ENCODE measurements around the gene ADAMTS6. TPM values are rescaled to one million over a fixed set of nuclear protein-coding genes. Genes with fewer than 3 reads are reported as not detected.

ADAMTS6 gene
- total RNA-seq, 1 donor from 2014 or later, result 1.3 TPM

- DNase-seq (ENCODE audit: low spot score), result no peak
These were observed 331.0 kb downstream of the ADAMTS6 start for GRCh38 chr5:65150599-65151304.

DNA sequence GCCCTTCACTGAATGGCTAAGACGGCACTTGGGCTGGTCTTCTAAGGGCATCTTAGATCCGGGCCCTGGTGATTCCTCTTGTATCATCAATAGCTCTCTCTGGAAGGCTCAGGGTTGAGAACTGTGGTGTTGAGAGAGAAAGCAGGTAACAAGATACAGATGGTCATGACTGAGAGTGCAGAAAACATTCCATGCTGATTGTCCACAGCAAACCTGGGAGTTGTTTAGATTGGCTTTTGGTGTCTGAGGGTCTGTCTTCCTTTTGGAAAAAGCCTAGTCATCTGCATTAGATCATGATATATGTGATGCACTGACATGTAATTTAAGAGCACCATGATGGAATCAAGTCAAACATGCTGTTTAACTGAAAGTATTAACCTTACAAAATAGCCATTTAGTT, 331.9 kb downstream of the ADAMTS6 start:
- no peak for DNase-seq (ENCODE audit: low spot score)

DNA sequence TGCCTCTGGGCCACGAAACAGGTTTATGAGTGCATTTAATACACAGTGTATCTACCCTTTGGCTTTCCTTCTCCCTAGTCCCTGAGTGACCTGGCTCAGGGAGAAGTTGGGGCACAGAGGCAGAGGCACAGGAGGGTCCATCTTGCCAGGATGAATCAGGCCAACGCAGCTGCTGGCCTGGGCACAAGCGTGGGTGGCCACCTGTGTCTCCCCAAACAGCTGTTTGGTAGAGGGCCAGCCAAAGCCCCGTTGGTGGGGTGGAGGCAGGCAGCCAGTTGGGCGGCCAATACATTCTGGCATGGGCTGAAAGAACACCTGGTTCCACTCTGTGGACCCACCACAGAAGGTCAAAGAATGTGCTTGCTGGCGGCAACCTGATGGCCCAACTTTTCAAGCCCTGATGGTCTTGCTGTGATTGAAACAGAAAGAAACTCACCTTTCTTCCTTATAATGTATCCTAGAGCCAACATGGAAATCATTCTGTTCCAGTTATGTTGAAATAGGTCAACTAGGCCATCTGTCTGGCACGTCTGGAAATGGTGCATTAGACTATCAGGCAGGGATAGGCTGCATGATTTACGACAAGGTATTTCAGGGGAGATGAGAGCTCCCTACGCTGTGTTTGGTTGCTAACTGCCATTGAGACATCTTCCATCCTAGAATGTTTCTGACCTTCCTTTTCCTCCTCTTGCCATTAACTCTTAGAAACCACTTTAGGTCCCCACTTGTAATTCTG, 337.4 kb downstream of the ADAMTS6 start:
- no peak for DNase-seq (ENCODE audit: low spot score)

- no peak for DNase-seq (ENCODE audit: low spot score)
These were observed 339.2 kb downstream of the ADAMTS6 start for GRCh38 chr5:65142511-65143011.

- DNase-seq (ENCODE audit: low spot score), result no peak
These were observed 339.7 kb downstream of the ADAMTS6 start for GRCh38 chr5:65142016-65142415.

GRCh38 chr5:65141493-65141892, 340.2 kb downstream of the ADAMTS6 start:
- DNase-seq (ENCODE audit: low spot score), result no peak

- DNase-seq (ENCODE audit: low spot score), result no peak
These were observed 344.1 kb downstream of the ADAMTS6 start for GRCh38 chr5:65137631-65138030.

DNA sequence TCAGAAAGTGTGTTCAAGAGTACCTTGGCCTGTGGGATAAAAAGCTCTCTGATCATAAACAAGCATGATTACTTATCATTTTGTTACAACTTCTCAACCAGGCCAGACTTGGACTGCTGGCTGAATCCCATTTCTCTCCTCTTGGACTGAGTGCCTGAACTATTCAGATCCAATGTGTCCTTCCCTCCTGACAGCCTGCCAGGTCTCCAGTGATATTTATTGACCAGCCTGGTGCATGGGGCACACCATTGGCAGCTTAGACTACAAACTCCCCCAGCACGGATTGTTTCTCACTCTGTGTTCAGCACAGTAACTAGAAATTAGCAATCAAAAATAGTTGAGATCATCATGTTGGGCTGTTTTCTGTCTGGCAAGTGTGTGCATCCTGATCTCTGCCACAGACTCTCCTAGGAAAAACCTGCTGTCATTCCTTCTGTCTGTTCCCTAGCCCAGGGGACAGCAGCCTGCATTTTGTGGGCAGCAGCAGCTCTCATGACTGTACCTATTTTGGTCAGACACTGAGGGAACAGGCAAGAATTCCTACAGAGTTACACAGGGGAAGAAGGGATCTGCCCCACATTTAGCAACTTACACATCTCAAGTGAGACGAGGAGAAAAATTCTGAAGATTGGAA, 348.1 kb downstream of the ADAMTS6 start:
- no peak for DNase-seq (ENCODE audit: low spot score)

GRCh38 chr5:65132386-65132785, 349.3 kb downstream of the ADAMTS6 start:
- DNase-seq (ENCODE audit: low spot score), result no peak

DNA sequence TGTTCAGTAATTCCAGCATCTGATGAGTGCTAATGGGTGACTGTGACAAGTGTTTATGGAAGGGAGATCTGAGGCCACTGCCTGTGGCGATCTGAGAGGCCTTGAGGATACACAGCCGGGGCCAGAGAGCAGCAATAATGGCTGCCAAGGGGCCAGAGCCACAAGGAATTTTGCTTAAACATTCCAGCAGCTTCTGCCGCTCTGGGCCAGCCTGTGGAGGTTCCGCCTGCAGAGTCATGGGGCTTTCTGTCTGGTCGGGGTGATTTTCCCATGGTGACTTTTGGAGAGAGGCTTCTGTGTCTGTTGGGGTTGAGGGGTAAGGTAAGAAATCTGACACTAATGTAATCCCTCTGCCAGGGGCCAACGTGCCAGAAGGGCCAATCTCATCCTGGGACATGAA, 353.5 kb downstream of the ADAMTS6 start:
- no peak for DNase-seq (ENCODE audit: low spot score)

DNA sequence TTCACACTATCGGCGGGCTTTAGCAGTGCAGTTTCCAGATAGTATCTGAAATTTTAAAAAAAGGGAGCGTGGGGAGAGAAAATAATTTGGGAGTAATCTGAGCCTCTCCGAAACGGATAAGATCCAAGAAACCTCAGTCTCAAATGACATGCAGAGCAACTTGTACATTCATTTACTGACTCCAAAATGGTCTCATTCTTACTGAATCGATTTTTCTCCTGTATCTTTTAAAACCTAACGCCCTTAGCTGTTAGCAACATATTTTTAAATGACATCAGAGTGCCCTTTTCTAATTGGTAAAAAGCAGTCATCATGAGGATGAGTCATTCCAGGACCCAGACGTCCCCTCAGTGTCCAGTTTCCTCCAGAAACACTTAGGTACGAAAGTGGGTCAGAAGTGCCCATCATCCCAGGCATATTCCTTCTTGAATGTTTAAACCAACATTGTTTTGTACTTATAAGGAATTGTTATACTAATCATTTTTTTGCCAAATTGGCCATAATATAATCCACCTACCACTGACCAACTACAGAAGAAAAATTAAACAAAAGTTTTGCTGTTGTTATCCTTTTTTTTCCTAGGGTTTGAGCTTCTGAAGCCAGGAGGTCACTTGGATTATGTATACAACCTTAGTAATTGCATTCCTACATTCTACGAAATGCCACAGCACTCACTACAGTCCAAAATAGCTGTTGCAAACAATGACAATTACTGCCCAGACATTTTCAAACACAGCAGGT, 354.4 kb downstream of the ADAMTS6 start:
- DNase-seq (ENCODE audit: low spot score), result no peak

GRCh38 chr5:65126542-65127069, 355.1 kb downstream of the ADAMTS6 start:
- DNase-seq (ENCODE audit: low spot score), result no peak

DNA sequence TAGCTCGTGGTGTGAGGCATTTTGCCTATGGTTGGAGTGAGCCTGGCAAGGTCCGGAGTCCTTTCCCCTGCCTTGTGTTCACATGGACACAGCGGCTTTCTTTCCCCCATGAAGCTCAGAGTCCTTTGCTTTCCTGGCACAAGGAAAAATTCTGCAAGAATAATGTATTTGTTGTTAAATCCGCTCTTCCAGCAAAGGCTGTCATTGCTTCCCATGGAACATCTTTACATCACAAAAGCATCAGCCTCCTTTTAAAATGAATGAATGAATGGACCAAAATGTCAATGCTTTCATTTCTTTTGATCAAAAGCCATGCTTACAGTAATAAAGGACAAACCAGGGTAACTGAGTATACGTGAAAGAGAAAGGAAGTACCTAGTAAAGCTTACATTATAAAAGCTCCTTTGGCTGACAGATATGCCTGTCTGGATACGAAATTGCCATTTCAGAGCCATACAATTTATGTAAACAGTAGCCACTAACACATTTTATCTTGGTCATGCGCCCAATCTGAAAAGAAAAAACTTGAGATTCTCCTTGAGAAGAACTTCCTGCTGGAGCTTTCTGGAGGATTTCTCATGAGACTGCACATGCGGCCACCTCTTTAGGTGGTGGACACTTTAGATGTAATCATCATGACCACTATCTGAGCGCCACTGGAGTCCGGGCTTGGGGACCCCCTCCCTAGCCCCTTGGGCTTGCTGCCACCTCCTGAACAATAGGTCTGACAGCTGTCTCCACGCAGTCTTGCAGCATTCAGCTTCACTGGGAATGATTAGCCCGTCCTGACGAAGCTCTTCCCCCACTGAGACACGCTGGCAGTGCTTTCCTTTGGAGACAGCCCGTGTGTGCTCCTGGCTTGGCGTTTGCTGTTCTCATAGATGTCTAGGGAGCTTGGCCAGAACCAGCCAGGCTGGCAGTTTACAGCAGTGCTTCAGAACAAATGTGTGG, 355.9 kb downstream of the ADAMTS6 start:
- no peak for DNase-seq (ENCODE audit: low spot score)

DNA sequence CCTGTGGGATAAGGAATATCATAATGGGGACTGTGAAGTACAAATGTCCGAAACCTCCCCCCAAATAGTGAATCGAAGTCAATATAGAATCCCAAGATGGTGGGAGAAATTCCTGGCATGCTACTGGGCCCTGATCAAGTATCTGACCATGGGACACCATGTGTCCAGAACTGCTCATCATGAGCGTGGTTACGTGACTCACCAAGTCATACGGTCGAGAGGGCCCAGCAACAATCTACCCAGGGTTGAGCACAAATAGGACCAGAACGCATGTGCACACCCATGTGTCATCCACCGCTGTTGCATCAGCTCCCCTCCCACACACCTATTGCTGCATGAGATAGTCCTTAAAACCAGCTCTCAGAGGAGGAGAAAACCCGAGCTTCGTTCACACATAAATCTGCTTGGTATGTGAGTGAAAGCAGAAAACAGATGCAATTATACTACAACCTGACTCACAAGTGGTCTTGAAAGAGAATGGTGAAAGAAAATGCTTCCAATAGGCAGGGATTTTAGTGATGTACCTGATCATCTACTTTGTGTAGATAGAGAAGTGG, 359.8 kb downstream of the ADAMTS6 start:
- DNase-seq (ENCODE audit: low spot score), result no peak

GRCh38 chr5:65120371-65120967, 361.3 kb downstream of the ADAMTS6 start:
- no peak for DNase-seq (ENCODE audit: low spot score)

- no peak for DNase-seq (ENCODE audit: low spot score)
These were observed 364.2 kb downstream of the ADAMTS6 start for GRCh38 chr5:65117525-65117924.

- DNase-seq (ENCODE audit: low spot score), result no peak
These were observed 367.9 kb downstream of the ADAMTS6 start for GRCh38 chr5:65113771-65114170.

GRCh38 chr5:65111961-65112658, 369.6 kb downstream of the ADAMTS6 start:
- no peak for DNase-seq (ENCODE audit: low spot score)
